HG03095 (cell line): ENCODE data around the gene PUDP.
"Not testable (repeated sequence)": the region's sequence is repeated elsewhere in the genome, so short reads cannot be mapped to it uniquely, and the experiment has no call there.

Experiments used
- ATAC-seq: cut with Tn5 transposase; IDR thresholded peaks from one replicate; pipeline ENCODE4 v1.9.1; 2021; ENCODE audit warnings: moderate library complexity; ENCODE audit not compliant: unreplicated experiment

Gene PUDP

GRCh38 chrX:7147978-7148854 is at the start of gene PUDP:
Gene PUDP, minus strand, starts transcription at chrX:7148153. Its CDS starts 40 bp downstream, at chrX:7148113.
- ATAC-seq = peak; percentile 65

- ATAC-seq = no peak
Observed at GRCh38 chrX:7194606-7195005, 46.7 kb upstream of the PUDP start.

- no peak for ATAC-seq
Observed at GRCh38 chrX:7192871-7193270, 44.9 kb upstream of the PUDP start.

GRCh38 chrX:7191681-7192110 is 43.7 kb upstream of the PUDP start:
- ATAC-seq = no peak

GRCh38 chrX:7190157-7190556 is 42.2 kb upstream of the PUDP start:
- ATAC-seq = no peak

- no peak for ATAC-seq
Observed at GRCh38 chrX:7188672-7189071, 40.7 kb upstream of the PUDP start.

DNA sequence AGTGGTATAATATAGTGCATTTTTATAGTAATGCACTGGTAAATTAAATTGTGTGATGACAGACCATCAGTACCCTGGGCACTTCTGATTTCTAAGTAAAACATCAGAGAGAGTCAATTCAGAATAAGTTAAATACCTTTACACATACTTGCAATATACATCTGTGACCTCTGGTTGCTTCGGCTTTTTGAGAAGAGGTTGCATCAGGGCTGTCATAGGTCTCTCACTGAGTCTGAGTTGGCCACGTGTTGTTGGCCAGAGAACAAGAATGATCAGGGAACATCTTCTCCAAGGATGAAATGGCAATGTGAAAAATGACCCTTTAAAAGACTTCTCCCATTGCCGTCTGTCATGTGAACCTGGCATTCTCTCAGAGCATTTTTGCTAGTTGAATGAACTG is 36.9 kb upstream of the PUDP start:
- no peak for ATAC-seq

GRCh38 chrX:7179446-7179845 is 31.5 kb upstream of the PUDP start:
- ATAC-seq = no peak

DNA sequence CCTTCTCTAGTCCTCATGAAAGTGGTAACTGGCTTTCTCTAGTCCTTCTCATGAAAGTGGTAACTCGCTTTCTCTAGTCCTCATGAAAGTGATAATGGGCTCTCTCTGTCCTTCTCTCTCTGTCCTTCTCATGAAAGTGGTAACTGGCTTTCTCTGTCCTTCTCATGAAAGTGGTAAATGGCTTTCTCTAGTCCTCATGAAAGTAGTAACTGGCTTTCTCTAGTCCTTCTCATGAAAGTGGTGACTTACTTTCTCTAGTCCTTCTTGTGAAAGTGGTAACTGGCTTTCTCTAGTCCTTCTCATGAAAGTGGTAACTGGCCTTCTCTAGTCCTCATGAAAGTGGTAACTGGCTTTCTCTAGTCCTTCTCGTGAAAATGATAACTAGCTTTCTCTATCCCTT is 30.9 kb upstream of the PUDP start:
- ATAC-seq = not testable (repeated sequence)

- no peak for ATAC-seq
Observed at GRCh38 chrX:7170898-7171297, 22.9 kb upstream of the PUDP start.

GRCh38 chrX:7169627-7170026 is 21.7 kb upstream of the PUDP start:
- no peak for ATAC-seq

DNA sequence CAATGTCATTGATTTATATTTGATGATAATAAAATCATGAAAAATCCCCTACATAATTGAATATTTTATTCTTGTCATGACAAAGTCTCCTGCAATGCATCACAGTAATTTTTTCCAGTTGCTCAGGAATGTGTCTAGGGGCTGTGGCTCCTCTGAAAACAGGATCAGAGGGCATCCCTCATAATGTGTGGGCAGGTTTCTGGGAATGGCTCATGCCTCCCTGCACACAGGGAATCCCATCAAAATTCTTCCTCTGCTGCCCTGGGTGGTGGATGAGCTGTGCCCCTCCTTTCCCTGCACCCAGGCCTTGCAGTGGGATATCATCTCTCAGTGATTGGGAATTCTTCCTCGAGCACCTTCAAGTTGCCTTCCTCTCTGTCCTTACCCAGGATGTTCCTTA is 20.4 kb upstream of the PUDP start:
- no peak for ATAC-seq

DNA sequence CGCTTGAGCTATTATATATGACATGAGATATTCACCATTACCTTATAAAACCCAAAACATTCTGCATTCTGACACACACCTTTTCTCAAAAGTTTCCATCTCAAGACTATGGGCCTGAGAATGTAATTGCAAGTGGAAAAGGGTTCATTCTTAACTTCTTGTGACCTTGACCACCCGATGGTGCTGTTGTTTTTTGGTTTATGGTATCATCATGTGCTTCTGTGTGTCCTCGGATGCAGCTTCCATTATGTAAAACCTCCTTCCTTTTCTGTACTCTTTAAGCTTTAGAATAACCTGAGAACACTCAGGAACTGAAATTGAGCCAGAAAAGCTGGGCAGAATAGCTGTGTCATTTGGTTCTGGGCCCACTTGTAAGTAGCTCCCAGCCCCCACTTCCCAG is 16.2 kb upstream of the PUDP start:
- ATAC-seq = peak; percentile 68

DNA sequence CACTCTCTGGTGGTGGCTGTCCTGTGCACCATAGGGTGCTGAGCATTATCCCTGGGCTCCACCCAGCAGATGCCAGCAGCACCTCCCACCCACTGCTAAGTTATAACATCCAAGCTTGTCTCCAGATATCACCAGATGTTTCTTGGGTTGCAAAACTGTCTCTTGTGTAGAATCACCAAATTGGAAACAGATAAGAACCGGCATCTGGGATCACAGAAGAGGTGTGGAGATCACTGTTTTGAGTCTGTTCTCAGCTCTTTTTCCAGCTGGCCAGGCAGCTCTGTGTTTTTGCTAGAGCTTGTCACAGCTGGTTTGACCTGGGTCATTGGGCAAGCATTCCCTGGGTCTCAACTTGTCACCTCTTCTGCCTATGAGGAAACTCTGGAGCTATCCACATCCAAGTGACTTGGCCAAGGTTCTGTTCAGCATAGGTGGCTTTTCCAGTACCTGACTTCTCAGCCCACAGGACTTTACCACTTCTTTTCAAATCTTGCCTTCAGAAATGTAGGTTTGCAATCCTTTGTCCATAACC is 15.3 kb upstream of the PUDP start:
- no peak for ATAC-seq

- ATAC-seq = no peak
Observed at GRCh38 chrX:7159149-7159861, 11.4 kb upstream of the PUDP start.

- ATAC-seq = no peak
Observed at GRCh38 chrX:7158468-7158990, 10.6 kb upstream of the PUDP start.

DNA sequence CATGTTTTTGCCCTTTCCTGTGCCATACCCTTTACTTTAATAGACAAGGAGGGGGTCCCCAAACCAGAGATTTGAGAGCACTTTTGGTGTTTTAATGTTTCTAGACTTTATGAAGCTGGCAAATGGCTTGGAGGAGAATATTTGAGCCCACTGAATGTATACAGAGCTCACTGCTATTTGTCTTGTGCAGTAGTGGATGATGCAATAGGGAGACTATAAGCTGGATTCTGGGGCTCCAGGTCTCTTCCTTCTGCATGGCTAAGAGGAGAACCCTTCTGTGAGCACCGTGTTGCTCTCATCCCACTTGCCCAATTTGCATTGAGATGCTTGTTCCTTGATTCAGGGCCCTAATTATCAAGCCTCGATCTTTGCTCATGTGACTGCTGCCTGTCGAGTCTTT is 8.9 kb upstream of the PUDP start:
- no peak for ATAC-seq

GRCh38 chrX:7155163-7155562 is 7.2 kb upstream of the PUDP start:
- no peak for ATAC-seq

DNA sequence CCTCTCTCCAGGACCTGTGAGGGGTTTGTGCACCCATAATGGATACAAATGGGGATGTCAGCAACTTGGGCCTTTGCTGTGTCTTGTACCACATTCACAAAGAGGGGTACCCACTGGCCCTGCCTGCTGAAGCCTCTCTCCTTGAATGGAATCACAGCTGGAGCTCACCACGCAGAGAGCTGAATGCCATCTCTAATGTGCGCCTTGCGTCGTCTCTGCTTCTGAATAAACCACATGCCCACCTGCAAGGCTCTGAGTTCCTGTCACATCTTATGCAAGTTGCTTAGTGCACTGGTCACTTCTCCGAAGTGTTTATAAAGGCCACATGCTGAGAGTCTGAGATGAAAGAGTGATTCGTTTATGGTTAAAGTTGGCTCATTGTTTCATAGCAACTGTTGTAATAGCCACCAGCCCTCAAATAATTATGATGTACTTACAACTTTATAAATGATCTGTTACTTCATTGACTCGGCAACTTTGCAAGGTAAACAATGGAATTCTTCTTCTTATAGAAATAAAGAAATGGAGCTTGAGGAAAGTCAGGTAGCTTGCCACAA is 6.2 kb upstream of the PUDP start:
- no peak for ATAC-seq

DNA sequence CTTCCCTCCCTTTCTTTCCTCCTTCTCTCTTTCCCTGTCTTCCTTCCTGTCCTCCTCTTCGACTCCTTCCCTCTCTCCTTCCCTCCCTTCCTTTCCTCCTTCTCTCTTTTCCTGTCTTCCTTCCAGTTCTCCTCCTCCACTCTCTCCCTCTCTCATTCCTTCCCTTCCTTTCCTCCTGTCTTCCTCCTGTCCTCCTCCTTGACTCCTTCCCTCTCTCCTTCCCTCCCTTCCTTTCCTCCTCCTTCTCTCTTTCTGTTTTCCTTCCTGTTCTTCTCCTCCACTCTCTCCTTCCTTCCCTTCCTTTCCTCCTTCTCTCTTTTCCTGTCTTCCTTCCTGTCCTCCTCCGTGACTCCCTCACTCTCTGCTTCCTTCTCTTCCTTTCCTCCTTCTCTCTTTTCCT is 5.3 kb upstream of the PUDP start:
- no peak for ATAC-seq

DNA sequence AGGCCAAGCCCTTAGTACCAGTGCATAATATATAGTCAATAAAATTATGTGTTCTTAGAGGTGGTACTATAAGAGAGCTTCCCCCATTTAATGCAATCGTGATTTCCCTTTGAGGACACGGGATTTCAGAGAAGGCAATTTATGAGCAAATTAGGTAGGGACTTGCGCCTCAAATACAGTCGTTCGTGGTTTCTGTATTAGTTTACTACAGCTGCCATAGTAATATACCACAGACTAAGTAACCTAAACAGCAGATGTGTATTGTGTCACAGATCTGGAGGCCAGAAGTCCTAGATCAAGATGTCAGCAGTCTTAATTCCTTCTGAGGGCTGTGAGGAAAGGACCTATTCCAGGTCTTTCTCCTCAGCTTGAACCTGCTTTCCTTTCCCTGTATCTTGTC is 1.5 kb upstream of the PUDP start:
- no peak for ATAC-seq
